Fibroblast of gingiva (primary cell): ENCODE results near the gene ELP4.

Experiments
- DNase-seq: peaks from one replicate; pipeline ENCODE4 v3.0.0-alpha.2; 2011; ENCODE audit warnings: low read depth

The ELP4 gene

DNA sequence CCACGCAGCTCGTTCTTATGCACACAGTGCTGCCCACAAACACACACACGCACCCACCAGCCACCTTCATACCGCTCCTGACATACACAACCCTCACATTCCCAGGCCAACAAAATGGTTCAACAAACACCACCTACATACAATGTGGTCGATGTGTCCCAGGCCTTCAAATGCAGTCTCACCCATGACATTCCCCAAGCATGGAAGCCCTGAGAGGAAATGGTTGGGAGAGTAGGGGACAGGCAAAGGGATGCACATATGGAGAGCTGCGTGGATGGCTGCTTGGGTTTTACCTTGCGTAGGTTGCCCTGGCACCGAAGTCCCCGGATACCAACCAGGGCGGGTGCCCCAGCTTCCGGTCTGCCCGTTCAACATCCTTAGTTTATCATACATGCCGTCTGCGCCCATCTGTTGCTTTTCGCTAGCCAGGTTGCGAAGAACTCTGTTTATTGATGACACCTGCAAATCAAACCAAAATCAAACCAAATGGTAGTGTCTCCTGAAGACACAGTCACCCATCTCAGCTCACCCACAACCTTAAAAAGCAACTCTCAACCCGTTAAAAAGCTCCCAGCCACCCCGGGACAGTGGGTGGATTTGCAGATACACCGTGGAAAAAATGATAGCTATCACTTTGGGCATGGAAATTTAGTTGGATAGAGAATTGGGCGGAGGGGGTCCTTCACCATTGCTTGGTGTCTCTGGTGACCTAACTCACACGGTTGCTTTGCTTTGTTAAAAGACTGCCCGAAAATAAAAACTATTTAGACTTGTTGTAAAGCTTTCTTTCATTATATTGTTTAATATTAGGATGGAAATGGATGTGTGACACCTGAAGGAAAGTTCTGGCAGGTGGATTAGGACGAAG lies 291.1 kb downstream of the ELP4 start:
- no peak for DNase-seq

DNA sequence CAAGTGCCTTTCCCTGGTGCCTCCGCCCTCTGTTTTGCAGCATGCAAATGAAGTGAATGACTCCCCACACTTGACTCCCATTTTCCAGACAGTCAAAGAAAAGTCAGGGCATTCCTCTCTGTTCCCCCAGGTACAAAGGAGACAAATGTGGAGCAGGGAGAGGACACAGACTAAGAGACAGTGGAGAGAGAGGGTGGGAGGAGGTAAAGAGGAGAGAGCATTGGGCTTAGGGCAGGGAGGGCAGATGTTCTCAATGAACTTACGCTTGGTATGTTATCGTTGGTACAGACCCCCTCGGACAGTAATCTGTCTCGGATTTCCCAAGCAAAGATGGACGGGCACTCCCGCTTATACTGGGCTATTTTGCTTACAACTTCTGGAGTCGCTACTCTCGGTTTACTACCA lies 291.7 kb downstream of the ELP4 start:
- no peak for DNase-seq

DNA sequence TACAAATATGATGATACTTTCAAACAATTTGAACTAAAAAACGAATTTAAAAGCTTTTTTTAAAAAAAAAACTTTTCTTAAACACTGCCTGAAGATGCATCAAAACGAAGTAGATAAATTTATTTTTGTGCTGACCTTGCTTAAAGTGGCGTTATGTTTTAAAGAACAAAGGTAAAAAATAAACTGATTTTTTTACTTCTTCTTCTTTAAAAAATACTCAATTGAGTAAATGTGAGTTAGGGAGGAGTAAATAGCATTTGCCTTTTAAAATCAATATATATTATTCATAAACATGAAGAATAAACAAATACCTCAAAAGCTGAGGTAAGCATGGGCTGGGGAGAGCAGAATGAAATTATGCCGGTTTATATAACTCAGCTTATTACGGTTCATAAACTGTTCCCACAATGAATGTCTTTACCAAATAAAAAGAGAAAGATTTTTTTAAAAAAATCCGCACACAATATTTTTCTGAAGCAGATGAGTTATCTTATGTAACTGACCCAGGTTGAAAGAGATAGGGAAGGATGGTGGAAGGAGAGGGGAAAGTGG lies 292.5 kb downstream of the ELP4 start:
- DNase-seq = no peak

GRCh38 chr11:31802609-31802989 lies 293.0 kb downstream of the ELP4 start:
- DNase-seq = no peak

GRCh38 chr11:31802990-31803812 lies 293.6 kb downstream of the ELP4 start:
- DNase-seq = no peak

DNA sequence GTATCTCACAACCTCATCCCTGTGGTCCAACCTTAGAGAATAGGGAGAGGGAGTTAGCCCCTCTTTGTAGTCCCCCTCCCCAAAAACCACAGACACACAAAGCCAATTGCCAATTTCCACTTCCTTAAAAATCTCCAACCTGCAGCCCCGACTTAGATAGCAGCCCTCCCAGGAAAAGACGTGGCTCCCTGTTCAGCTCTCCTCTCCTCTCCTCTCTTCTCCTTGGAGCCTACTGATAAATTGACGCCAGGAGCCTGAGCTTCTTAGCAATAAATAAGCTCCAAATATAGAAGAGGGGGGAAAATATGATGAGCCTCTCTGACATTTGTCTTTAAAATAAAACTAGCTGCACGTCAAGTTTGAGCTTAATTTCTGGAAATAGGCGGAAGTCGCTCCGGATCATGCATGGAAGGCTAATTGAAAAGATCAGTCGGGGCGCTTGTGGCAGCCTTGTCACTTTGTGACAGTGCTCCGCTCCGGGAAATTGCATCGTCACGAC lies 294.3 kb downstream of the ELP4 start:
- no peak for DNase-seq

DNA sequence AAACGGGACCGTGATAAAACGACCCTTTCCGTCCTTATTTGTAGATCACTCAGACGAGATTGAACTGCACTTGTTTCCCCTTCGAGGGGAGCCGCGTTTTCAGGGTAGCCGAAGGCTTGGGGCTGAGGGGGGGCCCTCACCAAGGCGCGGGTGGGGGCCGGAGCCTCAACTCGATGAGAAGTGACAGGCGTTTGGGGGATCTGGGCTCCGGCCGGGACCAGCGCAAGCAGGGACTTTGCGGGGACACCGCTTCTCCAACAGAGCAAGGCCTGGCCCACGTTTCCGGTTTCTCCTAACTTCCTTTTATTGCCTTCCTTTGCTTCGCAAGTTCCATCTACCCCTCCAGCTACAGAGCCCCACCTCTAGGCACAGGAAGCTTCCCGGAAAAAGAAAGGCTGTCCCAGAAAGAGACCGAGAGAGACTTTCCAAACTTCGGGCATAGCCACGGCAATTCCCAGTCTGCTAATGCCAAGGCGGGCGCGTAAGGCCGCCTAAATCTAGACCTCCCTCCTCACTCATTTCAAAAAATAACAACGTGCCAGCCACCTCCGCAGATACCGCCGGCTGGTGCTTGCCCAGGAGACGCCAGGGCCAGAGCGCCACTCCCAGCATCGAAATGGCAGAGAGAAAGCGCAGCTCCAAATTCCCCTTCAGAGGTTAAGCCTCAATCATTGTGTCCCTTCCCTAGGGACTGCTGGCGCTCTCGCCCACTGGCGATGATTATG lies 294.9 kb downstream of the ELP4 start:
- no peak for DNase-seq

- no peak for DNase-seq
These were observed 295.6 kb downstream of the ELP4 start for GRCh38 chr11:31805037-31805628.

DNA sequence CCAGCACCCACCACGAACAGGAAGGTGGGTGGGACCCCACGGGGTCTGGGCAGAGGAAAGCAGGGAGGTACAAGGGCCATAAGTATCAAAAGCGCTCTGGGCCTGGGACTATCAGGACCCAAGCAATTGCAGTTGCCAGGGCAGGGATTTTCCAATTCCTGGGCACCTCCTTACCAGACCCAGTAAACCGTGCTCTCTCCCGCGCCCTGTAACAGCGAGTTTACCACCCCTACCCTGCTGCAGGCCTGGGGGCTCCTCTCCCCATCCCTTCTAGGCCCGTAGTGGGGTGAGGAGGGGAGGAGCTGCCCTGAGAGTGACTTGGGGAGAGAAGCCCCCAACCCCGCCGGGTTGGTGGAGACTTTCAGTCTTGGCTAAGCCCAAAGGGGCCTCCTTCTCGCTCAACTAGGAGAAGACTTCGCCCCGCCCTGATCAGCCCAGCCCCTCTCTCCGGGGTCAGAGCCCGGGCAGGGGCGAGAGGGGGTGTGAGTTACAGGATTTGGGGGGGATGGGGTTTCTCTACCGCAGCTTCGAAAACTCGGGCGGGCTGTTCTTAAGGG lies 296.1 kb downstream of the ELP4 start:
- no peak for DNase-seq

GRCh38 chr11:31806186-31806927 lies 296.8 kb downstream of the ELP4 start:
- no peak for DNase-seq

- DNase-seq = no peak
These were observed 297.6 kb downstream of the ELP4 start for GRCh38 chr11:31806928-31807798.

DNA sequence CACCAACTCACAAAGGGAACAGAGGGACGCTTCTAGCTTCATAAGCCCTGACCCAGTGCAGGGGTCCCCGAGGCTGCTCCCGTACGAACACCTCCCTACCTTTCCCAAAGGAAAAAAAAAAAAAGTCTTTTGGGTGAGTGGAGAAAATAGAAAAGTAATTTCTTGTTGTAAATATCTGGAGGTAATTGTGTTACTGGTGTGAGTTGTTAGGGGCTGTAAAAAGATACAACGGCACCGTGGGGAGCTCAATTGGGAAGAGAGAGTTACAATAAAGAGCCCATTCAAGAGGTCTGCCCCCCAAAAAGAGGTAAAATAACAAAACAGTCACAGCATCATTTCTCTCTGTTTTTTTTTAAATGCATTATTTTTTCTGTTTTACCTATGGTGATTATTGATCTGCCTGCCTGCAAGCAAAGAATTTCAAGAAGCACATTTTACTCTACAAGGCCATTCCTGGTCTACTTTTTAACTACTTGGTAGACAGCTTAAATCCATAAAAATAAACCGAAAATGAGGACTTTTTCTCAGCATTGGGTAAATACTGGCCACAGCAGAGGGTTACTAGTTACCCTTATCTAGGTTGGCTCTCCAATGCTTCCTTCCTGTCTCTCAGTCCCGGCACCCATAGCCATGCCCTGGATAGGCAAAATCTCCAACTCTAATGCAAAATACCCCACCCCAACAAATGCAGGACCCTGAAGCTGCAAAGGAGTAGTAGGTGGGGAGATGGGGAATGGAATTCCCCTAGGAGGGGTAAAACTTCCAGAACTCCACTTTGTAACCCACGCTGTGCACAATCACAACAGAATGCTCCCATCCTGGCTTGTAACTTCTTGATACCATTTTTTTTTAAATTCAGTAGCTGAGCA lies 298.5 kb downstream of the ELP4 start:
- DNase-seq = no peak

DNA sequence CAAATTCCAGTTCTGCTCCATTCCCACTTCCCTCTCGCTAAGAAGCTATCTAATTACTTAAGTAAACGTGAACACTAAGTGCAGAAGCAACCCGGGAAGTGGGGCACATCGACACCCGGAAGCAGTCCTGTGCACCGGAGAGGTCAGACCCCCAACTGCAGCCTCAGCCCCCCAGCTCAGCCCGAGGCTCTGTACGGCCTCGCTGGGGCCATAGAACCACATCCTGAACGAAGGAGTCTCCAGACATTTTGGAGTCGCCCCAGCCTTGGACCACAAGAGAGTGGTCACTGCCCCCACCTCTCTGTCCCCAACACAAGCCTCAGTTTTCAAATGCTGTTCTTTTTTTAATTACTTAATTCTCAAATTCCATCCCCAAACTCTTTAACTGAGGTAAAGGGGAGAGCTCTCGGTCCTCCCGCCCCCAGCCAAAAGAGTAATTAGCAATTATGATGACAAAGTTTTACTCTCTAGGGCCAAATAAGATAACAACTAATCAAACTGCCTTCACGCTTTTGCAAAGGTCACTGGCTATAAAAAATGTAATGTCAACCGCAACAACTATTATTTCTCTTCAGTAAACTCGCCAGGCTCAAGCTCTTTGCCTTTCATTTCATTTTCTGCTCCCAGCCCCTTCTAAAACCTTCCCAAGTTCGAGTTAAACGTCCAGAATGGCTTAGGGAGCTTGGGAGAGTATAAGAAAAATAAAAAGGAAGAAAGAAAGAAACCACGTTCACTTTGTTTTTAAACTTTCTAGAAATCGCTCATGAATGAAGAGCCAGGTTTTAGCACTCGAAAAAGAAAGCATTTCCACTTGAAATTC lies 299.4 kb downstream of the ELP4 start:
- DNase-seq = no peak

GRCh38 chr11:31809541-31809856 lies 299.9 kb downstream of the ELP4 start:
- DNase-seq = no peak

GRCh38 chr11:31809857-31810778 lies 300.6 kb downstream of the ELP4 start:
- DNase-seq = peak; percentile 34

GRCh38 chr11:31810779-31811647 lies 301.4 kb downstream of the ELP4 start, which contains the start of gene PAX6:
Gene PAX6 (minus strand): TSS chr11:31811322. CDS start chr11:31806411, 4,911 bp downstream.
- DNase-seq = no peak
